ENCODE data around the gene CFAP68.

- TF ChIP-seq CTCF (IDR thresholded peaks at IDR 0.05) (no peak), POLR2A (IDR thresholded peaks at IDR 0.05) (no peak)
Observed at GRCh38 chr11:111930472-111930871, 51.1 kb downstream of the CFAP68 start.

Data from heart left ventricle (tissue), 13 donors.